ENCODE data around the gene SOX10.

Gene SOX10

DNA sequence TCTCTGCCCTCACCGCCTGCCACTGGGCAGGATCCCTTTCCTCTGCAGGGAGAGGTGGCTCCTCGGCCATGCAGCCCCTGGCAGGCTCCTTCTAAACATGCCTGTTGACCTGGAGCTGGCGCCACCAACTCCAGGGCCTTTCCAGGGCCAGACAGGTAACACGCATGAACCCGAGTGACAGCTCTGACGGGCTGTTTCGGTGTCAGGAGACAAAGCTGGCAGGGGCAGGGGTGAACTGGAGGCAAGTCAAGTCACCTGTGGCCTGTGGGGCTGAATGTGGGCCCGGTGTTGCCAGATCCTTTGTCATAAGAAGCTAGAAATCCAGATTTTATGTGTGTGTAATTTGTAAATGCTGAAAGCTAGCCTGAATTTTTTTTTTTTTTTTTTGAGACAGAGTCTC is 42.2 kb downstream of the SOX10 start:
- no CpG with 5 or more reads among the region's 8 CpGs for WGBS (ENCODE audit: insufficient coverage, insufficient read length)
- H3K27me3 ChIP-seq (ENCODE audit: control insufficient read depth, insufficient read depth, low read length): no peaks in the 10 kb centered on the region
- H3K4me3 ChIP-seq (ENCODE audit: low read length): no peak overlapping the region
- no peaks in the 10 kb centered on the region for H3K9me3 ChIP-seq (ENCODE audit: control insufficient read depth, insufficient read depth, low read length)
- H3K27ac ChIP-seq (ENCODE audit: low read length): no peak overlapping the region
- peaks cover 3% of the 10 kb centered on the region for H3K36me3 ChIP-seq (ENCODE audit: control insufficient read depth, insufficient read depth, low read length)
- no peak for DNase-seq (ENCODE audit: low read depth, low spot score)
- H3K4me1 ChIP-seq (ENCODE audit: control insufficient read depth, insufficient read depth, low read length): no peaks in the 10 kb centered on the region

DNA sequence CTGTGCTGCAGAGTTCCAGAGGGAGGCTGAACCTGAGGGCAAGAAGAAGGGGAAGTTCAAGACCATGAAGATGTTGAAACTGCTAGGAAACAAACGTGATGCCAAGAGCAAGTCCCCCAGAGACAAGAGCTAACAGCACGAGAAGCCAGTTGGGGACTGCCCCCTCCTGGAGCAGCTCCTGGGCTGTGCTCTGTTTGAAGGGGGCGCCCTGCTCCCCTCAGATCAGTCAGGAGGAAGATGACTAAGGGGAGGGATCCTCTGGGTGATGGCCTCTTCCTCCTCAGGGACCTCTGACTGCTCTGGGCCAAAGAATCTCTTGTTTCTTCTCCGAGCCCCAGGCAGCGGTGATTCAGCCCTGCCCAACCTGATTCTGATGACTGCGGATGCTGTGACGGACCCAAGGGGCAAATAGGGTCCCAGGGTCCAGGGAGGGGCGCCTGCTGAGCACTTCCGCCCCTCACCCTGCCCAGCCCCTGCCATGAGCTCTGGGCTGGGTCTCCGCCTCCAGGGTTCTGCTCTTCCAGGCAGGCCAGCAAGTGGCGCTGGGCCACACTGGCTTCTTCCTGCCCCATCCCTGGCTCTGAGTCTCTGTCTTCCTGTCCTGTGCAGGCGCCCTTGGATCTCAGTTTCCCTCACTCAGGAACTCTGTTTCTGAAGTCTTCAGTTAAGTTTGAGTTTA is 43.5 kb downstream of the SOX10 start:
- no peaks in the 10 kb centered on the region for H3K27me3 ChIP-seq (ENCODE audit: control insufficient read depth, insufficient read depth, low read length)
- peaks cover 6% of the 10 kb centered on the region for H3K36me3 ChIP-seq (ENCODE audit: control insufficient read depth, insufficient read depth, low read length)
- no peak overlapping the region for H3K27ac ChIP-seq (ENCODE audit: low read length)
- H3K9me3 ChIP-seq (ENCODE audit: control insufficient read depth, insufficient read depth, low read length): no peaks in the 10 kb centered on the region
- DNase-seq (ENCODE audit: low read depth, low spot score): no peak
- H3K4me1 ChIP-seq (ENCODE audit: control insufficient read depth, insufficient read depth, low read length): no peaks in the 10 kb centered on the region
- no peak overlapping the region for H3K4me3 ChIP-seq (ENCODE audit: low read length)
- no CpG with 5 or more reads among the region's 12 CpGs for WGBS (ENCODE audit: insufficient coverage, insufficient read length)

DNA sequence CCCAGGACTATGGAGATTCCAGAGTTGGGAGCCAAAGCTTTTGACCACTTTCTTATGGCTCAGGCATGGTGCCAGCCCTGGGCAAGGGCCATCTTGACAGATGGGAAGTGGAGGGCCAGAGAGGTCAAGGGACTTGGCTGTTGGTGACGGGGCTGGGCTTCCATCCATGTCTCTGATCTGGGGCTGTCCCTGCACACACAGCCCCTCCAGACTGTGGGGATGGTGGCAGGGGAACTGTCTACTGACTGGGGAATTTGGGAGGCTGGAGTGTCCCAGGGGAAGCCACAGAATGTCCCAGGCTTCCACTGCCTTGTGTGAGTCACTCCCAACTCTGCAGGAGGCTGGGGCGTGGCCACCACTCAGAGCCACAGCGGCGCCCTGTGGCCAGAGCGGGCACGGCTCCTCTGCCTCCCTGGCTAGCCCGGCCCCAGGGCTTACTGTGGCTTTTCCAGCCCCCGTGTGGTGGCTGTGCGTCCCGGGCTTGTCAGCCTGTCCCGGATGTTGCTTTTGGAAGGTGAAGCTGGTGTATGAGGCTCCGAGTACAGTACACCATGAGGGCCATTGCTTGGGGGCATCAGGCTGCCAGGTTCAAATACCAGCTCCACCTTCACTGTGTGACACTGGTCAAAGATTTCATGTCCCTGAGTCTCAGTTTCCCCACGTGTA is 50.5 kb downstream of the SOX10 start:
- WGBS (ENCODE audit: insufficient coverage, insufficient read length): no CpG with 5 or more reads among the region's 13 CpGs
- H3K9me3 ChIP-seq (ENCODE audit: control insufficient read depth, insufficient read depth, low read length): no peaks in the 10 kb centered on the region
- H3K4me1 ChIP-seq (ENCODE audit: control insufficient read depth, insufficient read depth, low read length): peaks cover 1% of the 10 kb centered on the region; the same call in 1 of the 2 replicates
- no peak overlapping the region for H3K27ac ChIP-seq (ENCODE audit: low read length)
- peak; percentile 72 for DNase-seq (ENCODE audit: low read depth, low spot score)
- peaks cover 12% of the 10 kb centered on the region for H3K36me3 ChIP-seq (ENCODE audit: control insufficient read depth, insufficient read depth, low read length)
- H3K27me3 ChIP-seq (ENCODE audit: control insufficient read depth, insufficient read depth, low read length): no peaks in the 10 kb centered on the region
- H3K4me3 ChIP-seq (ENCODE audit: low read length): no peak overlapping the region

DNA sequence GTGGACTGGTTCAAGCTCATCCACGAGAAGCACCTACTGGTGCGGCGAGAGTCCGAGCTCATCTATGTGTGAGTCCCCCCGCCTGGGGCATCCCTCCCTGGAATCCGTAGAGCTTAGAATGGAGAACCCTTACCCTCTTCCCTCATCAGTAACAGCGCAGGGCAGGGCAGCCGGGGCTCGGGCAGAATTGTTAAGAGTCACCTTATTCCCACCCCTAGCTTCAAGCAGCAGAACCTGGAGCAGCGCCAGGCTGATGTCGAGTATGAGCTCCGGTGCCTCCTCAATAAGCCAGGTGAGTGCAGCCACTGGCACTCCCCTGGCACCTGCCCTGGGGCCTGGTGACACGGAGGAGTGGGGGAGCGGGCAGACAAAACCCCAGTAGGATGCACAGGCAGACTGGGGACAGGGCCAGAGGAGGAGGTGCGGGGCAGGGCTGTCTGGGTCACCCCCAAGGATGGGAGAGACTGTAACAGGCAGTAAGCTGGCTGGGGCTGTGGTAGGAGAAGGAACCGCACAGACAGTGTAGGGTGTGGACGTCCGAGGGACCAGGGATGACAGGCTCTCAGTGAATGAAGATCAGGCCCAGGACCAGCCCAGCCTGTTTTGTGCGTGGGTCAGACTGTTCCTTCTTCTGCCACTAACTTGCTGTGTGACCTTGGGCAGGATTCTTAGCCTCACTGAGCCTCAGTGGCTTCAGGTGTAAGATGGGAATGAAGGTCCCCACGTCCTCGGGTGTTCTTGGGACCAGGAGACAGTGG is 51.4 kb downstream of the SOX10 start:
- H3K27ac ChIP-seq (ENCODE audit: low read length): no peak overlapping the region

DNA sequence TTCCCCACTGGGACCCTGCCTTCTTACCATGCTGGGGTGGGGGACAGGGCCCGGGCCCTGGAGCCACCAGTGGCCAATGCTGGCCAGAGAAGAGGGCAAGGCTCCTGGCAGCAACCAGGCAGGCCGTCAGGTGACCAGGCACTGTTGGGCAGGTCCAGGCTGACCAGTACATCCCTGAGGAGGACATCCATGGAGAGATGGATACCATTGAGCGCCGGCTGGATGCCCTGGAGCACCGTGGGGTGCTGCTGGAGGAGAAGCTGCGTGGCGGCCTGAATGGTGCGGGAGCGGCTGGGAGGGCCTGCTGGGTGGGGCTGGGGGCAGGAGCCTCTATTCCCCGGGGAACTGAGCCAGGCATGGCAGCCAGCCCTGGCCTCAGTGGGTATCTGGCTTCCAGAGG is 52.0 kb downstream of the SOX10 start:
- DNase-seq (ENCODE audit: low read depth, low spot score): no peak
- H3K27ac ChIP-seq (ENCODE audit: low read length): no peak overlapping the region
- no peaks in the 10 kb centered on the region for H3K9me3 ChIP-seq (ENCODE audit: control insufficient read depth, insufficient read depth, low read length)
- H3K27me3 ChIP-seq (ENCODE audit: control insufficient read depth, insufficient read depth, low read length): no peaks in the 10 kb centered on the region
- no CpG with 5 or more reads among the region's 10 CpGs for WGBS (ENCODE audit: insufficient coverage, insufficient read length)
- peaks cover 11% of the 10 kb centered on the region for H3K36me3 ChIP-seq (ENCODE audit: control insufficient read depth, insufficient read depth, low read length)
- H3K4me3 ChIP-seq (ENCODE audit: low read length): no peak overlapping the region
- peaks cover 1% of the 10 kb centered on the region; the same call in 1 of the 2 replicates for H3K4me1 ChIP-seq (ENCODE audit: control insufficient read depth, insufficient read depth, low read length)

More for the DNA sequence above, 51.4 kb downstream of the SOX10 start:
- WGBS (ENCODE audit: insufficient coverage, insufficient read length): no CpG with 5 or more reads among the region's 21 CpGs
- Histone ChIP-seq H3K4me1 (ENCODE audit: control insufficient read depth, insufficient read depth, low read length) (peaks cover 1% of the 10 kb centered on the region; the same call in 1 of the 2 replicates), H3K9me3 (ENCODE audit: control insufficient read depth, insufficient read depth, low read length) (no peaks in the 10 kb centered on the region), H3K27me3 (ENCODE audit: control insufficient read depth, insufficient read depth, low read length) (no peaks in the 10 kb centered on the region), H3K36me3 (ENCODE audit: control insufficient read depth, insufficient read depth, low read length) (peaks cover 12% of the 10 kb centered on the region), H3K4me3 (ENCODE audit: low read length) (no peak overlapping the region)
- DNase-seq (ENCODE audit: low read depth, low spot score): no peak

DNA sequence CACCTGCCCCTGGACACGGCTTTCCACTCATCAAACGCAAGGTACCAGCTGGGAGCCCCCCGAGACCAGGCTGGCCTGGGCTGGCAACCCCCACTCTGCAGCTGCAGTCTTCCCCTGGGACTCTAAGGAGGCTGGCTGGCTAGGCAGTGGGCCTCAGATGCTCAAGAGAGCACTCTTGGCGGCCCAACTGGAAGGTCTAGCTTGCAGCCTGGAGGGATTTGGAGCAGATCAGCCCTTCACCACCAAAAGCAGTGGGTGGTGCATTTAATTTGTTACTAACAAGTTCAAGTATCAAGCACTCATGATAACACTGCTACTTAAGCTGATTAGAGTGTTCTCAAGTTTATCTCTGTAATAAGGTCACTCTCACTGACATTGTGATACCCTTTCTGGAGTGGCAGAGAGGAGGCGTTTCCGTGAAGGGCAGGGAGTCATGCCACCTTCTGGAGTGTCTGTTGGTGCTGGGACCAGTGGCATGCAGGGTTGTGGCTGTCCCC is 52.4 kb downstream of the SOX10 start:
- no peak overlapping the region for H3K4me3 ChIP-seq (ENCODE audit: low read length)
- H3K27me3 ChIP-seq (ENCODE audit: control insufficient read depth, insufficient read depth, low read length): no peaks in the 10 kb centered on the region
- peaks cover 1% of the 10 kb centered on the region; the same call in 1 of the 2 replicates for H3K4me1 ChIP-seq (ENCODE audit: control insufficient read depth, insufficient read depth, low read length)
- WGBS (ENCODE audit: insufficient coverage, insufficient read length): no CpG with 5 or more reads among the region's 6 CpGs
- DNase-seq (ENCODE audit: low read depth, low spot score): no peak
- peaks cover 13% of the 10 kb centered on the region for H3K36me3 ChIP-seq (ENCODE audit: control insufficient read depth, insufficient read depth, low read length)
- H3K9me3 ChIP-seq (ENCODE audit: control insufficient read depth, insufficient read depth, low read length): no peaks in the 10 kb centered on the region
- H3K27ac ChIP-seq (ENCODE audit: low read length): no peak overlapping the region

DNA sequence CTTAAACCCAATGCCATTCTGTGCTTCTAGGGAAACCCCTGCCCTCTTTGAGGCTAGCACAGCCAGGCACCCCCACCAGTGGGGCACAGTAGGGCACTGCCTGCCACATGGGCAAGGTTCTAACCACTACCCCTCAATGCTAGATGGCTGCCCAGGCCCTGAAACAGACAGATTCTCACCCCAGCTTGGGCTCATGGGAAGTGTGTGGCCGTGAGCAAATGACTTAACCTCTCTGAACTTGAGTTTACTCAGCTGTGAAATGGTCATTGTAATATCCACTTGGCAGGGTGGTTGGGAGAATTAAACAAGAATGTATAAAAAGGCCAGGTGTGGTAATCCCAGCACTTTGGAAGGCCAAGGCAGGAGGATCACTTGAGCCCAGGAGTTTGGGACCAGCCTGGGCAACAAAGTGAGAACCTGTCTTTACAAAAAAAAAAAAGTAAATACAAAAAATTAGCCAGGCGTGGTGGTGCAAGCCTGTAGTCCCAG is 53.4 kb downstream of the SOX10 start:
- Histone ChIP-seq H3K36me3 (ENCODE audit: control insufficient read depth, insufficient read depth, low read length) (peaks cover 15% of the 10 kb centered on the region), H3K27ac (ENCODE audit: low read length) (no peak overlapping the region), H3K27me3 (ENCODE audit: control insufficient read depth, insufficient read depth, low read length) (no peaks in the 10 kb centered on the region), H3K9me3 (ENCODE audit: control insufficient read depth, insufficient read depth, low read length) (no peaks in the 10 kb centered on the region), H3K4me3 (ENCODE audit: low read length) (no peak overlapping the region), H3K4me1 (ENCODE audit: control insufficient read depth, insufficient read depth, low read length) (peaks cover 1% of the 10 kb centered on the region; the same call in 1 of the 2 replicates)
- WGBS (ENCODE audit: insufficient coverage, insufficient read length): no CpG with 5 or more reads among the region's 2 CpGs
- DNase-seq (ENCODE audit: low read depth, low spot score): no peak

DNA sequence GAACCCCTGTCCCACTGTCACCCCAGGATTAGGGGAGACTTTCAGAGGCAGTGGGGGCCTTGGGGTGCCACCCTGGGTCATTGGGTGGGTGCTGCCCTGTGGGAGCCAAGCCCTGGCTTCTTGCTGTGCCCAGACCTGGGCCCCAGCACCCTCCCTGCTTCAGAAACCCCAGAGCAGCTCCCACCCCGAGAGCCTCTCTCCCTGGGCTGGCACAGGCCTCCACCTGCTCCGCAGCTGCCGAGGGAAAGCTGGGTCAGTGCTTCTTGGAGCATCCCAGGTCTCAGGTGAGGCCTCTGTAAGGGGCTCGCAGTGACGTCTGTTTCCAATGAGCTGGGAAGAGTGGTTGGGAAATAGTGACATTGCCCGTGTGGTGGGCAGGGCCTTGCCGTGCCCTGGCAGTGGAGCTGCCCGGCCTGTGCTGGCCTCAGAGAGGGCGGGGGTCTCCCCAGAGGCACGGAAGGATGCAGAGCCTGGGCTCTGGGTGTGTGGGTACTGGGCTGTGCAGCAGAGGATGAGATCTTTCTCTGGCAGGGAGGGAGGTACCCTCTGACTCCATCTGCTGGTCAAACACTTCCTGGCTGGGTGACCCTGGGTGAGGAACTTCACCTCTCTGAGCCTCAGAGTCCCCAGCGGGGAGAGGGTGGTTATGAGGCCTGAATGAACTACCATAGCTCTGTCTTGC is 53.9 kb downstream of the SOX10 start:
- peaks cover 15% of the 10 kb centered on the region for H3K36me3 ChIP-seq (ENCODE audit: control insufficient read depth, insufficient read depth, low read length)
- H3K27ac ChIP-seq (ENCODE audit: low read length): no peak overlapping the region

DNA sequence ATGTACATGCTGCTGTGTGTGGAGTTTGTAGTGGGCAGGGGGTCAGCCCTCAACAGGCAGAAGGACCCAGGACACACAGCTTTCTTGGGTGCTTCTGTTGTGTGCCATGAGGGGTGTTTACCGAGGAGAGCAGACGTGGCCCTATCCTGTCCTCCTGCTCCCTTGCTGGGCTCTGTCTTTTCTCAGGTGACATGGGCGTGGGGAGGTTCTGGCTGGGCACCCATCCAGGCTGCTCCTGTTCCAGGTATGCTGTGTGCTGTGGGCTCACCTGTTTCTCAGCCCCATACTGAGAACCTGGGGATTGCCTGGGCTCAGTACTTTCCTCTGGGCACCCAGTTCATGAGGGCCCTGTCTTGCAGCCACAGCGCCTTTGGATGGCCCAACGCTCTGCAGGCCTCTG is 55.0 kb downstream of the SOX10 start:
- Histone ChIP-seq H3K36me3 (ENCODE audit: control insufficient read depth, insufficient read depth, low read length) (peaks cover 15% of the 10 kb centered on the region), H3K27me3 (ENCODE audit: control insufficient read depth, insufficient read depth, low read length) (no peaks in the 10 kb centered on the region), H3K9me3 (ENCODE audit: control insufficient read depth, insufficient read depth, low read length) (no peaks in the 10 kb centered on the region), H3K4me3 (ENCODE audit: low read length) (no peak overlapping the region), H3K27ac (ENCODE audit: low read length) (no peak overlapping the region), H3K4me1 (ENCODE audit: control insufficient read depth, insufficient read depth, low read length) (peaks cover 1% of the 10 kb centered on the region; the same call in 1 of the 2 replicates)
- no CpG with 5 or more reads among the region's 5 CpGs for WGBS (ENCODE audit: insufficient coverage, insufficient read length)
- no peak for DNase-seq (ENCODE audit: low read depth, low spot score)

More for the DNA sequence above, 53.9 kb downstream of the SOX10 start:
- WGBS (ENCODE audit: insufficient coverage, insufficient read length): no CpG with 5 or more reads among the region's 11 CpGs
- no peak for DNase-seq (ENCODE audit: low read depth, low spot score)
- H3K4me3 ChIP-seq (ENCODE audit: low read length): no peak overlapping the region
- peaks cover 1% of the 10 kb centered on the region; the same call in 1 of the 2 replicates for H3K4me1 ChIP-seq (ENCODE audit: control insufficient read depth, insufficient read depth, low read length)
- no peaks in the 10 kb centered on the region for H3K27me3 ChIP-seq (ENCODE audit: control insufficient read depth, insufficient read depth, low read length)
- no peaks in the 10 kb centered on the region for H3K9me3 ChIP-seq (ENCODE audit: control insufficient read depth, insufficient read depth, low read length)

DNA sequence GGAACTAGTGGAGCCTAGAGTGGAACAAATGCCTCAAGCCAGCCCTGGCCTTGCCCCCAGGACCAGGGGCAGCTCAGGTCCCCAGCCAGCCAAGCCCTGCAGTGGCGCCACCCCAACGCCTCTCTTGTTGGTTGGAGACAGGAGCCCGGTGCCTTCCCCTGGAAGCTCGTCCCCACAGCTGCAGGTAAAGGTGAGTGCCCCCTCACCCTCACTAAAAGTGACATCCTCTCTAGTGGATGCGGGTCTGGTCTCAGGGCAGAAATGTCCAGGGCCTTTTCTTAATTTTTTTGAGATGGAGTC is 56.8 kb downstream of the SOX10 start:
- Histone ChIP-seq H3K27me3 (ENCODE audit: control insufficient read depth, insufficient read depth, low read length) (no peaks in the 10 kb centered on the region), H3K4me3 (ENCODE audit: low read length) (no peak overlapping the region), H3K27ac (ENCODE audit: low read length) (no peak overlapping the region), H3K36me3 (ENCODE audit: control insufficient read depth, insufficient read depth, low read length) (peaks cover 15% of the 10 kb centered on the region), H3K9me3 (ENCODE audit: control insufficient read depth, insufficient read depth, low read length) (no peaks in the 10 kb centered on the region), H3K4me1 (ENCODE audit: control insufficient read depth, insufficient read depth, low read length) (no peaks in the 10 kb centered on the region)
- no CpG with 5 or more reads among the region's 5 CpGs for WGBS (ENCODE audit: insufficient coverage, insufficient read length)
- DNase-seq (ENCODE audit: low read depth, low spot score): no peak
